Measurements from ENCODE around the gene NVL.
"Not testable (repeated sequence)": the region's sequence is repeated elsewhere in the genome, so short reads cannot be mapped to it uniquely, and the experiment has no call there.

Gene NVL

GRCh38 chr1:224329842-224330753 is at the start of gene NVL:
TSS of gene NVL (minus strand) at chr1:224330172. CDS start at chr1:224330127, 45 bp downstream.
- DNase-seq (ENCODE audit: low read depth, low spot score): peak; percentile 94

GRCh38 chr1:224378855-224379631 is 49.1 kb upstream of the NVL start:
- DNase-seq (ENCODE audit: low read depth, low spot score): no peak

- DNase-seq (ENCODE audit: low read depth, low spot score): peak; percentile 60
Measured at GRCh38 chr1:224377676-224378006, 47.7 kb upstream of the NVL start.

- no peak for DNase-seq (ENCODE audit: low read depth, low spot score)
Measured at GRCh38 chr1:224375059-224375458, 45.1 kb upstream of the NVL start.

GRCh38 chr1:224373008-224373590 is 43.1 kb upstream of the NVL start:
- no peak for DNase-seq (ENCODE audit: low read depth, low spot score)

GRCh38 chr1:224368409-224368808 is 38.4 kb upstream of the NVL start:
- DNase-seq (ENCODE audit: low read depth, low spot score): no peak

- DNase-seq (ENCODE audit: low read depth, low spot score): no peak
Measured at GRCh38 chr1:224359207-224359606, 29.2 kb upstream of the NVL start.

GRCh38 chr1:224358237-224358636 is 28.3 kb upstream of the NVL start:
- DNase-seq (ENCODE audit: low read depth, low spot score): no peak

- DNase-seq (ENCODE audit: low read depth, low spot score): no peak
Measured at GRCh38 chr1:224357626-224358124, 27.7 kb upstream of the NVL start.

GRCh38 chr1:224356685-224357625 is 27.0 kb upstream of the NVL start, which contains the start of gene CNIH4:
TSS of gene CNIH4 (plus strand) at chr1:224356879. CDS start at chr1:224356925, 46 bp downstream.
- peak; percentile 97 for DNase-seq (ENCODE audit: low read depth, low spot score)

GRCh38 chr1:224353975-224354925 is 24.3 kb upstream of the NVL start:
- DNase-seq (ENCODE audit: low read depth, low spot score): no peak

GRCh38 chr1:224352436-224353085 is 22.6 kb upstream of the NVL start:
- not testable (repeated sequence) for DNase-seq (ENCODE audit: low read depth, low spot score)

- DNase-seq (ENCODE audit: low read depth, low spot score): not testable (repeated sequence)
Measured at GRCh38 chr1:224349716-224350115, 19.7 kb upstream of the NVL start.

GRCh38 chr1:224348137-224348536 is 18.2 kb upstream of the NVL start:
- DNase-seq (ENCODE audit: low read depth, low spot score): no peak

- DNase-seq (ENCODE audit: low read depth, low spot score): peak; percentile 5
Measured at GRCh38 chr1:224343679-224344078, 13.7 kb upstream of the NVL start.

GRCh38 chr1:224340453-224341384 is 10.7 kb upstream of the NVL start:
- DNase-seq (ENCODE audit: low read depth, low spot score): peak; percentile 33

GRCh38 chr1:224339442-224340033 is 9.6 kb upstream of the NVL start:
- DNase-seq (ENCODE audit: low read depth, low spot score): no peak

Data from astrocyte of the hippocampus (primary cell).